Motor neuron (in vitro differentiated cells): ENCODE measurements around the gene DSTN. TPM values are rescaled to one million over a fixed set of nuclear protein-coding genes. Genes with fewer than 3 reads are reported as not detected.
A peak's percentile ranks its signal among the peaks of the same experiment; 100 is the strongest.

Source experiments
- ATAC-seq, 8 experiments: fragments of 200-7000 bp; cut with Tn5 transposase; replicated peaks in 6 of 8; 2 replicates each; pipeline ENCODE4 v1.8.0; 2021; ENCODE audit warnings: mild to moderate bottlenecking in 8 of 8, moderate library complexity in 8 of 8
- H3K27ac ChIP-seq, 2 donors: fragments of 250-450 bp; sonication (Bioruptor Pico); 2 replicates each; pipeline ENCODE4 v1.9.0; 2021; ENCODE audit warnings: antibody characterized with exemption in 2 of 2, mild to moderate bottlenecking in 2 of 2, moderate library complexity in 1 of 2
- H3K4me1 ChIP-seq, 2 donors: fragments of 250-450 bp; sonication (Bioruptor Pico); replicated peaks in 1 of 2; 2 replicates each; pipeline ENCODE4 v1.6.1; 2021; ENCODE audit warnings: antibody characterized with exemption in 2 of 2, mild to moderate bottlenecking in 2 of 2, moderate library complexity in 1 of 2
- H3K4me3 ChIP-seq, 5 donors: fragments of 250-450 bp; sonication (Bioruptor Pico); 2 replicates each; pipeline ENCODE4 v1.9.0; 2021; ENCODE audit warnings: antibody characterized with exemption in 5 of 5, mild to moderate bottlenecking in 5 of 5, moderate library complexity in 4 of 5
- WGBS, 10 experiments: fragments of 450-650 bp; shearing (Covaris generic); methylation state at CpG; one replicate each; pipeline ENCODE4 v1.0.0; 2022; 5-methylcytosine and 5-hydroxymethylcytosine counted together
- in situ Hi-C, 9 experiments: fragments of 400-800 bp; cut with MboI; loops; one replicate each; pipeline ENCODE4 v1.15.0; 2021; ENCODE audit warnings: low sequenced_read_pairs in 9 of 9, low pct_unique_long_range_greater_than_20kb in 2 of 9; ENCODE audit not compliant: unreplicated experiment in 9 of 9
- total RNA-seq, 8 experiments: library from RNA; unstranded; fragments of 300-600 nt; gene quantifications; 2 replicates each; pipeline versions ENCODE4 v1.2.3 to v1.2.4, GENCODE V29; 2022

Gene DSTN
- total RNA-seq, 8 experiments from 2014 or later, result 143 to 386 (median 172) TPM

- Histone ChIP-seq H3K27ac (no peak overlapping the region), H3K4me3 (no peak overlapping the region)
- in situ Hi-C loops, result loop anchor here in 2 of 9 experiments (10.0 to 25.0 kb wide), 2 partner anchors 71 to 353 kb away; no protein-coding TSS in a partner anchor
Observed at GRCh38 chr20:17534077-17534476, 35.8 kb upstream of the DSTN start.

DNA sequence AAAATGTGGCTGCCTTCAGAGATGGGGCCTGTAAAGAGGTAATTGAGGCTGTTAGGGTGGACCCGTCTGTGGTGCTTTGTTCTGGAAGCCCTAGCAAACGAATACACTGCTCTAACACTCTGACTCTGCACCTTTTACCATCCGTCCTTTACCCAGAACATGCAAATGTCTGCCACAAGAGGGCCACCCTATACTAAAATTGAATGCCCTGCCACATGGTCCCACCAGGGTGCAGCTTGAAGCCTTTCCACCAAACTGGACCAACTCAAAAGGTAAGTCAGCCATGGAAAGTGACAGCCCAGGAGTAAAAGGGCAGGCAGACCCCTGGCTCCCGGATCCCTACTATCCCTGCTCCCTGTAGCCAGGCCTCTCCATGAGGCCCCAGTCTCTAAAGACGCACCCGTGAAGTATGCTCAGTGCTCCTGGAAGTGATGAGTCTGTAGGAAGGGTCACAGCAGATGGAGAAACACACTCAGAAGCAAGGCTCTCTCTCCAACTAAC is 32.9 kb upstream of the DSTN start:
- Histone ChIP-seq H3K4me3 (no peak overlapping the region), H3K27ac (no peak overlapping the region), H3K4me1 (peaks cover 7 to 10% of the 10 kb centered on the region in 2 donors)
- peak; percentile 88 to 99 (median 96) for ATAC-seq
- in situ Hi-C loops, result loop anchor here in 2 of 9 experiments (10.0 to 25.0 kb wide), 2 partner anchors 68 to 350 kb away; no protein-coding TSS in a partner anchor
- 0 to 70% (median 4%) methylated on average over 1 to 4 of the region's 6 CpGs; no CpG with 5 or more reads in 4 of the 10 experiments for WGBS, 10 experiments

More at GRCh38 chr20:17534077-17534476, 35.8 kb upstream of the DSTN start:
- peaks cover 10 to 11% of the 10 kb centered on the region in 2 donors for H3K4me1 ChIP-seq
- WGBS, 10 experiments, result 66 to 100% (median 86%) methylated on average over 1 to 3 of the region's 3 CpGs; no CpG with 5 or more reads in 1 of the 10 experiments
- no peak for ATAC-seq

DNA sequence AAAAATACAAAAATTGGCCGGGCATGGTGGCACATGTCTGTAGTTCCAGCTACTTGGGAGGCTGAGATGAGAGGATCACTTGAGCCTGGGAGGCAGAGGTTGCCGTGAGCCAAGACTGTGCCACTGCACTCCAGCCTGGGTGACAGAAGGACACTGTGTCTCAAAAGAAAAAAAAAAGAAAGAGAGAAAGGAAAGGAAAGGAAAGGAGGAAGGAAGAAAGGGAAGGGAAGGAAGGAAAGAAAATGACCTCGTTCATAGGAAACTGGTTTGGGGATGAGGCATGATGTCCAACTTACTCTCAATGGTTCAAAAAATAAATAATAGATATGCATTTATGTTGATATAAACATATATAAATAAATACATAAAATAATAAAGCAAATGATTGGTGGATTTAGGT is 31.9 kb upstream of the DSTN start:
- Histone ChIP-seq H3K4me3 (no peak overlapping the region), H3K27ac (no peak overlapping the region), H3K4me1 (peaks cover 10% of the 10 kb centered on the region in 2 donors)
- no peak for ATAC-seq
- WGBS, 10 experiments, result 40 to 100% (median 78%) methylated on average over 1 to 3 of the region's 3 CpGs; no CpG with 5 or more reads in 1 of the 10 experiments
- in situ Hi-C loops, result loop anchor here in 2 of 9 experiments (10.0 to 25.0 kb wide), 2 partner anchors 67 to 349 kb away; no protein-coding TSS in a partner anchor

DNA sequence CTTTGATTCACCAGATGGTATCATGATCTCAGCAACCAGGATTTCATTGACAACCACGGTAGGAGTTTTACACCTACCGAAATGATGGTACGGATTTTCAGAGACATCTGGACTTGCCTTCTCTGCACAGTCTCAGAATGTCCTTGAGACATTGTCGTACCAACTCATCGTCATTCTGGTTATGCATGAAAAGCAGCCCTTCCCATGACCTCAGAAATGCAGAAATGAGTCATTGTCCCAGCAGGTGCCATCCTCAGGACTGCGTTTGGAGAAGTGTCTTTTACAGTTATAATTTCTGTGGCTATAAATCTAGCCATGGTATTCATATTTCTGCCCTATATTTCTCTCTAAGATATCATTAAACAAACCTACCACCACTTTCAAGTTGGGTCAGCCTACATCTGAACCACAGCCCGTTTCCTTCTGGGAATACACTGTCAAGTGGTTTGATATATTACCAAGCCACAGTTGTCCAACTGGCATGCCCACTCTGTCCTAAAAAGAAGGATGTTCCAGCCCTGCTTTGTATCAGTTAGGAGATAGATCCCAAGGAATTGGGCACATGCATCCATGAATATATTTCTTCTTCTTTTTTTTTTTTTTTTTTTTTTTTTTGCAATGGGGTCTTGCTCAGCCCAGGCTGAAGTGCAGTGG is 31.2 kb upstream of the DSTN start:
- WGBS, 10 experiments, result 4 to 88% (median 72%) methylated on average over 2 to 7 of the region's 7 CpGs
- ATAC-seq, result peak in 7 of 8 experiments; percentile 47 to 84 (median 65)
- no peak overlapping the region for H3K4me3 ChIP-seq
- in situ Hi-C loops, result loop anchor here in 2 of 9 experiments (10.0 to 25.0 kb wide), 2 partner anchors 66 to 349 kb away; no protein-coding TSS in a partner anchor
- H3K4me1 ChIP-seq, result peaks cover 5 to 10% of the 10 kb centered on the region in 2 donors
- no peak overlapping the region for H3K27ac ChIP-seq

- no peak for ATAC-seq
- in situ Hi-C loops, result loop anchor here in 1 of 9 experiments (25.0 kb wide), 1 partner anchor 346 kb away; no protein-coding TSS in a partner anchor
- no peak overlapping the region for H3K4me3 ChIP-seq
- no peak overlapping the region for H3K27ac ChIP-seq
- H3K4me1 ChIP-seq, result peaks cover 5 to 12% of the 10 kb centered on the region in 2 donors
- 60 to 100% (median 92%) methylated on average over 1 to 3 of the region's 3 CpGs; no CpG with 5 or more reads in 1 of the 10 experiments for WGBS, 10 experiments
Observed at GRCh38 chr20:17541596-17541995, 28.3 kb upstream of the DSTN start.

DNA sequence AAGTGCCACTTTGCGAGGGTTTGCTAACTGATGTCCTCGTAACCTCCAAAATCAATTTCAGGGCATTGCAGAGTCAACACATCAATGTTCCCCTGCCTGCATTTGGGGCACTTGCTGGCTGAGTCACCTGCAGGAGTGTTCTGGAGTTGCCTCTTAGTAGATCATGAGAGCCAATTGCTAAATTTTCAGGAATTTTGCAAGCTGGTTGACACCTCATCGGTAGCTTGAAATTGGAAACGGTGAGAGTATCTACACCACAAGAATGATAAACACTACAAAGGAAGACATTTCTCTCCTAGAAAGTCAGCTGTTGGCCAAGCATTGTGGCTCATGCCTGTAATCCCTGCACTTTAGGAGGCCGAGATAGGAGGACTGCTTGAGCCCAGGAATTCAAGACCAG is 27.9 kb upstream of the DSTN start:
- Histone ChIP-seq H3K27ac (no peak overlapping the region), H3K4me1 (peaks cover 5 to 12% of the 10 kb centered on the region in 2 donors), H3K4me3 (no peak overlapping the region)
- in situ Hi-C loops, result loop anchor here in 1 of 9 experiments (25.0 kb wide), 1 partner anchor 345 kb away; no protein-coding TSS in a partner anchor
- 42 to 100% (median 82%) methylated on average over 1 to 5 of the region's 5 CpGs; no CpG with 5 or more reads in 3 of the 10 experiments for WGBS, 10 experiments
- ATAC-seq, result no peak

DNA sequence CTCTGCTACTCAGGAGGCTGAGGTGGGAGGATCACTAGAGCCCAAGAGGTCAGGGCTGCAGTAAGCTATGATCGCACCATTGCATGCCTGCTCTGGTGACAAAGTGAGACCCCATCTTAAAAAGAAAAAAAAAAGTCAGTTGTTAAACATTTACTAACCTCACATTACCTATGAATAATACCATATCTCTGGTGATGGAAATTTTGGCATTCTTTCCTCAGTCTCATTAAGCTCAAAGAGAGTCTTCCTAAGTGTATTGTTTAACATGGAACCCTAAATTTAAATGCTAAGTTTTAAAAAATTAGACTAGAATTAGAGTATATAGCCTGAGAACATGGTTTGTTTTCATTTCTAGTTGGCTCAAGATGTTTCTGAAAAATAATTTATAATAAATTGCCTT is 27.4 kb upstream of the DSTN start:
- in situ Hi-C loops, result loop anchor here in 1 of 9 experiments (25.0 kb wide), 1 partner anchor 345 kb away; no protein-coding TSS in a partner anchor
- ATAC-seq, result no peak
- WGBS, 10 experiments, result 88 to 100% methylated on average over 1 of the region's 1 CpG; no CpG with 5 or more reads in 8 of the 10 experiments
- no peak overlapping the region for H3K27ac ChIP-seq
- no peak overlapping the region for H3K4me3 ChIP-seq
- peaks cover 5 to 12% of the 10 kb centered on the region in 2 donors for H3K4me1 ChIP-seq

- ATAC-seq, result peak in 4 of 8 experiments; percentile 30 to 73 (median 63)
- no peak overlapping the region for H3K4me3 ChIP-seq
Observed at GRCh38 chr20:17542993-17543412, 26.9 kb upstream of the DSTN start.

GRCh38 chr20:17543531-17544131 is 26.2 kb upstream of the DSTN start:
- Histone ChIP-seq H3K27ac (no peak overlapping the region), H3K4me3 (no peak overlapping the region), H3K4me1 (peaks cover 2 to 12% of the 10 kb centered on the region in 2 donors)
- in situ Hi-C loops, result loop anchor here in 1 of 9 experiments (25.0 kb wide), 1 partner anchor 344 kb away; no protein-coding TSS in a partner anchor
- ATAC-seq, result peak in 2 of 8 experiments; percentile 52 to 70
- 8 to 100% (median 80%) methylated on average over 1 to 5 of the region's 5 CpGs; no CpG with 5 or more reads in 1 of the 10 experiments for WGBS, 10 experiments

More at GRCh38 chr20:17542993-17543412, 26.9 kb upstream of the DSTN start:
- 3 to 61% (median 30%) methylated on average over 2 to 4 of the region's 4 CpGs; no CpG with 5 or more reads in 1 of the 10 experiments for WGBS, 10 experiments
- Histone ChIP-seq H3K4me1 (peaks cover 5 to 12% of the 10 kb centered on the region in 2 donors), H3K27ac (no peak overlapping the region)
- in situ Hi-C loops, result loop anchor here in 1 of 9 experiments (25.0 kb wide), 1 partner anchor 344 kb away; no protein-coding TSS in a partner anchor

DNA sequence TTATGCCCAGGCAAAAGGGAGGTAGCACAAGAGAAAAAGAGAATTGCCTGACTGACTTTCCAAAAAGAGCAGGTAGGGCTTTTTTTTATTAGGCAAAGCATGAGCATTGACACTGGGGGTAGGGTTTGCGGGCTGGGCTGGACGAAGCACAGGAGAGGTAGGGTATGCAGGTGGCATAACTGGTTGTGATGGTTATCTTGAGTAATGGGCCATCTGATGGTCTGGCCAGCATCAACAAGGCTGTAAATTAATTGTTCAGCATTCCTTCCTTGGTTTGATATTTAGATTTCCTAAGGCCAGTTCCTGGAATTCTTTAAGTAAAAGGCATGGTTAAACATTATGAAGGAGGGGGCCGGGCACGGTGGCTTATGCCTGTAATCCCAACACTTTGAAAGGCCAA is 24.7 kb upstream of the DSTN start:
- in situ Hi-C loops, result loop anchor here in 1 of 9 experiments (25.0 kb wide), 1 partner anchor 342 kb away; no protein-coding TSS in a partner anchor
- 17 to 97% (median 50%) methylated on average over 1 to 4 of the region's 4 CpGs; no CpG with 5 or more reads in 1 of the 10 experiments for WGBS, 10 experiments
- H3K4me1 ChIP-seq, result peaks cover 0 to 12% of the 10 kb centered on the region in 2 donors
- H3K4me3 ChIP-seq, result no peak overlapping the region
- ATAC-seq, result peak in 1 of 8 experiments; percentile 4
- no peak overlapping the region for H3K27ac ChIP-seq

DNA sequence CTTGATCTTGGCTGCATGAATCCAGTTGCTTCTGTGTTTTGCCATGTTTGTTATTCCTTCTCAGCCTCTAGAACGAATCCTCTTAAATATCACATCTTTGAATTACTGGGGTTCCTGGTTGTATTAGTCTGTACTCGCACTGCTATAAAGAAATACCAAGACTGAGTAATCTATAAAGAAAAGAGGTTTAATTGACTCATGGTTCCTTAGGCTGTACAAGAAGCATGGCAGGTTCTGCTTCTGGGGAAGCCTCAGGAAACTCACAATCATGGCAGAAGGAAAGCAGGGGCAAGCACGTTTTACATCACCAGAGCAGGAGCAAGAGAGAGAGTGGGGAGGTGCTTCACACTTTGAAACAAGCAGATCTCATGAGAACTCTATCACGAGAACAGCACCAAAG is 20.7 kb upstream of the DSTN start:
- ATAC-seq, result no peak
- Histone ChIP-seq H3K27ac (no peak overlapping the region), H3K4me1 (peaks cover 0 to 3% of the 10 kb centered on the region in 2 donors), H3K4me3 (no peak overlapping the region)
- WGBS, 10 experiments, result 33 to 95% (median 75%) methylated on average over 1 to 4 of the region's 4 CpGs; no CpG with 5 or more reads in 2 of the 10 experiments
- in situ Hi-C loops, result loop anchor here in 1 of 9 experiments (25.0 kb wide), 1 partner anchor 338 kb away; no protein-coding TSS in a partner anchor

GRCh38 chr20:17555106-17555505 is 14.8 kb upstream of the DSTN start:
- in situ Hi-C loops, result no loop called here
- Histone ChIP-seq H3K27ac (no peak overlapping the region), H3K4me3 (no peak overlapping the region), H3K4me1 (peaks cover 0 to 3% of the 10 kb centered on the region in 2 donors)
- ATAC-seq, result no peak
- 83 to 100% (median 100%) methylated on average over 1 to 3 of the region's 3 CpGs; no CpG with 5 or more reads in 3 of the 10 experiments for WGBS, 10 experiments
